Measurements from ENCODE around the gene EOMES. TPM values are rescaled to one million over a fixed set of nuclear protein-coding genes. Genes with fewer than 3 reads are reported as not detected.

The EOMES gene
- total and polyA plus RNA-seq, 2 of the 8 experiments (the other 6 are each of a cell fraction or from before 2014, with no cell fraction given): 0.09 to 0.47 TPM

DNA sequence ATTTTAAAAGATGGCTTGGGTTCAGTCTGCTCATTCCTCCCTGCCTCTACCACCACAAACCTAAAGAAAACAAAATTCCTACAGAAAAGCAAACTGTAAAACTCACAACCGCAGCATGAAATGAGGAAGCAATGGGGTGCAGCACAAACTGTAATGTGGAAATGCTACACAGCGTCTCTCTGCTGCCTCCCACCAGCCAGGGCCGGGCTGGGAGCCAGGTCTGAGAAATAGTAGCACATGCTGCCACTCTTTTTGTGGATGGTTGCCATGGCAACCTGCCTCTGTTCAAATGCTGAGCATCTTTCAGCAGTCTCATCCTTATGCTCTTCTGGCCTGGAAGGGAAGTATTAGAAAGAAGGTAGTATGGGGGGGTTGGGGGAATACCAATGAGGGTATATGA is 55.4 kb downstream of the EOMES start (continued):
- TF ChIP-seq MAFK (IDR thresholded peaks at IDR 0.05; ENCODE audit: low read depth, low read length) (no peak), BCL11A (IDR thresholded peaks at IDR 0.05; ENCODE audit: low read depth in 2 of 2, low read length in 2 of 2) (no peak), SUZ12 (IDR thresholded peaks at IDR 0.05; ENCODE audit: low read length) (no peak), RFX5 (IDR thresholded peaks at IDR 0.05; ENCODE audit: borderline replicate concordance, low read depth, low read length) (no peak), EZH2 (IDR thresholded peaks at IDR 0.05; ENCODE audit: low read depth, low read length, severe bottlenecking) (no peak), SP2 (IDR thresholded peaks at IDR 0.05; ENCODE audit: low read length) (no peak), POLR2A (IDR thresholded peaks at IDR 0.05; ENCODE audit: control extremely low read depth in 1 of 2, low read depth in 2 of 2, low read length in 2 of 2) (peak in 1 of 2 experiments; percentile 4; a peak in 1 of 3 replicates), KDM5A (IDR thresholded peaks at IDR 0.05; ENCODE audit: low read length) (no peak), FOSL1 (IDR thresholded peaks at IDR 0.05; ENCODE audit: insufficient read depth, low read depth, low read length) (no peak), EGR1 (IDR thresholded peaks at IDR 0.05; ENCODE audit: borderline replicate concordance, low read depth, low read length) (no peak), USF2 (IDR thresholded peaks at IDR 0.05; ENCODE audit: low read length) (no peak), CREB1 (IDR thresholded peaks at IDR 0.05) (no peak), RAD21 (IDR thresholded peaks at IDR 0.05 in 1 of 2, conservative IDR thresholded peaks at IDR 0.05 in 1 of 2; ENCODE audit: low read depth in 2 of 2, low read length in 2 of 2) (peak in 1 of 2 experiments; percentile 29; a peak in 2 of 4 replicates), SIRT6 (IDR thresholded peaks at IDR 0.05; ENCODE audit: low read length) (no peak), BACH1 (IDR thresholded peaks at IDR 0.05; ENCODE audit: low read length) (no peak), CTCF (IDR thresholded peaks at IDR 0.05; ENCODE audit: control extremely low read depth in 1 of 3, insufficient read depth in 1 of 3, low read depth in 1 of 3, low read length in 3 of 3) (peak in 2 of 3 experiments; percentile 8 to 17; a peak in 2 of 4 replicates), TAF7 (optimal IDR thresholded peaks at IDR 0.05; ENCODE audit: borderline replicate concordance, low read depth, low read length) (no peak), CHD2 (IDR thresholded peaks at IDR 0.05; ENCODE audit: low read length) (no peak)
- TF ChIP-seq, protein P1, sequence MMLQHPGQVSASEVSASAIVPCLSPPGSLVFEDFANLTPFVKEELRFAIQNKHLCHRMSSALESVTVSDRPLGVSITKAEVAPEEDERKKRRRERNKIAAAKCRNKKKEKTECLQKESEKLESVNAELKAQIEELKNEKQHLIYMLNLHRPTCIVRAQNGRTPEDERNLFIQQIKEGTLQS (IDR thresholded peaks at IDR 0.05; ENCODE audit: insufficient read depth, low read depth, low read length): no peak

All from H1 (cell line).